WERI-Rb-1 (cell line): Measurements from ENCODE around the gene PXYLP1.

ENCODE experiments used
- DNase-seq: peaks from one replicate; pipeline ENCODE4 v3.0.0-alpha.2; 2020
- H3K27ac ChIP-seq: fragments of 250-450 bp; sonication (Bioruptor Pico); 2 replicates; pipeline ENCODE4 v1.5.1; 2020; ENCODE audit warnings: mild to moderate bottlenecking, moderate library complexity
- H3K27me3 ChIP-seq: fragments of 250-450 bp; sonication (Bioruptor Pico); 2 replicates; pipeline ENCODE4 v1.5.1; 2021; ENCODE audit warnings: mild to moderate bottlenecking, low read depth, moderate library complexity; ENCODE audit not compliant: insufficient read depth, severe bottlenecking
- H3K36me3 ChIP-seq: fragments of 250-450 bp; sonication (Bioruptor Pico); 2 replicates; pipeline ENCODE4 v1.5.1; 2020; ENCODE audit warnings: mild to moderate bottlenecking, moderate library complexity
- H3K4me3 ChIP-seq: 2 replicates; pipeline ENCODE4 v1.5.1; 2011; ENCODE audit warnings: low read depth, mild to moderate bottlenecking, control low read depth, low read length
- H3K9me3 ChIP-seq: fragments of 250-450 bp; sonication (Bioruptor Pico); 2 replicates; pipeline ENCODE4 v1.5.1; 2021; ENCODE audit warnings: mild to moderate bottlenecking, moderate library complexity; ENCODE audit not compliant: severe bottlenecking
- CTCF ChIP-seq: IDR thresholded peaks from 2 replicates; pipeline ENCODE4 v1.5.1; 2011; ENCODE audit warnings: low read depth, mild to moderate bottlenecking, control low read depth, inconsistent platforms, low read length

The PXYLP1 gene

GRCh38 chr3:141259821-141260629 lies 28.4 kb downstream of the PXYLP1 start:
- Histone ChIP-seq H3K27me3 (no peaks in the 10 kb centered on the region), H3K27ac (no peak overlapping the region), H3K9me3 (no peaks in the 10 kb centered on the region), H3K36me3 (no peaks in the 10 kb centered on the region; the same call in none of the 2 replicates), H3K4me3 (no peak overlapping the region)
- DNase-seq, result no peak
- TF ChIP-seq CTCF, result no peak

- no peaks in the 10 kb centered on the region; the same call in none of the 2 replicates for H3K36me3 ChIP-seq
- TF ChIP-seq CTCF, result no peak
- H3K27me3 ChIP-seq, result no peaks in the 10 kb centered on the region
- no peak overlapping the region for H3K27ac ChIP-seq
- DNase-seq, result no peak
- no peaks in the 10 kb centered on the region for H3K9me3 ChIP-seq
- no peak overlapping the region for H3K4me3 ChIP-seq
Measured at GRCh38 chr3:141260630-141260927, 29.0 kb downstream of the PXYLP1 start.

- TF ChIP-seq CTCF, result no peak
- no peaks in the 10 kb centered on the region for H3K27me3 ChIP-seq
- H3K9me3 ChIP-seq, result no peaks in the 10 kb centered on the region
- no peak overlapping the region for H3K27ac ChIP-seq
- H3K36me3 ChIP-seq, result no peaks in the 10 kb centered on the region; the same call in none of the 2 replicates
- DNase-seq, result no peak
- no peak overlapping the region for H3K4me3 ChIP-seq
Measured at GRCh38 chr3:141261472-141262307, 30.1 kb downstream of the PXYLP1 start.

- no peak for DNase-seq
- Histone ChIP-seq H3K4me3 (no peak overlapping the region), H3K27me3 (no peaks in the 10 kb centered on the region), H3K27ac (no peak overlapping the region), H3K9me3 (no peaks in the 10 kb centered on the region), H3K36me3 (no peaks in the 10 kb centered on the region; the same call in none of the 2 replicates)
- no peak for TF ChIP-seq CTCF
Measured at GRCh38 chr3:141262308-141262705, 30.7 kb downstream of the PXYLP1 start.

- Histone ChIP-seq H3K9me3 (no peaks in the 10 kb centered on the region), H3K36me3 (no peaks in the 10 kb centered on the region; the same call in none of the 2 replicates), H3K27ac (no peak overlapping the region), H3K27me3 (no peaks in the 10 kb centered on the region), H3K4me3 (no peak overlapping the region)
- no peak for DNase-seq
- no peak for TF ChIP-seq CTCF
Measured at GRCh38 chr3:141266186-141266585, 34.6 kb downstream of the PXYLP1 start.
